ENCODE results near the gene ZNF205.

The ZNF205 gene

DNA sequence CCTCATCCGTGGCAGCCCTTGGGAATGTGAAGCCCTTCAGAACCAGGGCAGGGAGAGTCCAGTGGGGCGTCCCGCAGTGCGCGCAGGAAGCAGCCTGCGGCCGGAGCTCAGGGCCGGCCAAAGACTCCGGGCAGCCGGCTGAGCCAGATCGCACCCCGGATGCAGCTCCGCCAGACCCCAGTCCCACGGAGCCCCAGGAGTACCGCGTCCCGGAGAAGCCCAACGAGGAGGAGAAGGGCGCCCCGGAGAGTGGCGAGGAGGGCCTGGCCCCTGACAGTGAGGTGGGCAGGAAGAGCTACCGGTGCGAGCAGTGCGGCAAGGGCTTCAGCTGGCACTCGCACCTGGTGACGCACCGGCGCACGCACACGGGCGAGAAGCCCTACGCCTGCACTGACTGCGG, 6.9 kb downstream of the ZNF205 start:
- Histone ChIP-seq H3K4me1 (ENCODE audit: control insufficient read depth in 2 of 2, insufficient read depth in 2 of 2, low read length in 2 of 2) (peaks cover 5 to 6% of the 10 kb centered on the region in 2 donors), H3K27me3 (ENCODE audit: control insufficient read depth in 2 of 2, insufficient read depth in 2 of 2, low read length in 2 of 2) (no peaks in the 10 kb centered on the region), H3K9me3 (ENCODE audit: control insufficient read depth in 2 of 2, low read length in 2 of 2) (no peaks in the 10 kb centered on the region), H3K9ac (ENCODE audit: low read depth in 1 of 2, low read length in 2 of 2) (no peak overlapping the region), H3K4me3 (ENCODE audit: low read length in 2 of 2) (no peak overlapping the region), H3K36me3 (ENCODE audit: control insufficient read depth in 2 of 2, insufficient read depth in 2 of 2, low read length in 2 of 2) (peaks cover 13 to 15% of the 10 kb centered on the region in 2 donors), H3K27ac (ENCODE audit: low read depth in 2 of 2, low read length in 2 of 2) (no peak overlapping the region)

DNA sequence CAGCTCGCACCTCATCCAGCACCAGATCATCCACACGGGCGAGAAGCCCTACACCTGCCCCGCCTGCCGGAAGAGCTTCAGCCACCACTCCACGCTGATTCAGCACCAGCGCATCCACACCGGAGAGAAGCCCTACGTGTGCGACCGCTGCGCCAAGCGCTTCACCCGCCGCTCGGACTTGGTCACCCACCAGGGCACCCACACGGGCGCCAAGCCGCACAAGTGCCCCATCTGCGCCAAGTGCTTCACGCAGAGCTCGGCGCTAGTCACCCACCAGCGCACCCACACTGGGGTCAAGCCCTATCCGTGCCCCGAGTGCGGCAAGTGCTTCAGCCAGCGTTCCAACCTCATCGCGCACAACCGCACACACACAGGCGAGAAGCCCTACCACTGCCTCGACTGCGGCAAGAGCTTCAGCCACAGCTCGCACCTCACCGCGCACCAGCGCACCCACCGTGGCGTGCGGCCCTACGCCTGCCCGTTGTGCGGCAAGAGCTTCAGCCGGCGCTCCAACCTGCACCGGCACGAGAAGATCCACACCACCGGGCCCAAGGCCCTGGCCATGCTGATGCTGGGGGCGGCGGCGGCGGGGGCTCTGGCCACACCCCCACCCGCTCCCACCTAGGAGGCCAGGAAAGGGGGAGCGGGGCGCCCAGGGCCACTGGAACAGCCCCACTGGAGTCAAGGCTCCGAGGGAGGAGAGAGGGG, 7.5 kb downstream of the ZNF205 start:
- H3K27me3 ChIP-seq (ENCODE audit: control insufficient read depth in 2 of 2, insufficient read depth in 2 of 2, low read length in 2 of 2), result no peaks in the 10 kb centered on the region
- H3K36me3 ChIP-seq (ENCODE audit: control insufficient read depth in 2 of 2, insufficient read depth in 2 of 2, low read length in 2 of 2), result peaks cover 13 to 15% of the 10 kb centered on the region in 2 donors
- H3K27ac ChIP-seq (ENCODE audit: low read depth in 2 of 2, low read length in 2 of 2), result no peak overlapping the region
- no peak overlapping the region for H3K4me3 ChIP-seq (ENCODE audit: low read length in 2 of 2)
- no peak overlapping the region for H3K9ac ChIP-seq (ENCODE audit: low read depth in 1 of 2, low read length in 2 of 2)
- peaks cover 6 to 9% of the 10 kb centered on the region in 2 donors for H3K4me1 ChIP-seq (ENCODE audit: control insufficient read depth in 2 of 2, insufficient read depth in 2 of 2, low read length in 2 of 2)
- no peaks in the 10 kb centered on the region for H3K9me3 ChIP-seq (ENCODE audit: control insufficient read depth in 2 of 2, low read length in 2 of 2)

DNA sequence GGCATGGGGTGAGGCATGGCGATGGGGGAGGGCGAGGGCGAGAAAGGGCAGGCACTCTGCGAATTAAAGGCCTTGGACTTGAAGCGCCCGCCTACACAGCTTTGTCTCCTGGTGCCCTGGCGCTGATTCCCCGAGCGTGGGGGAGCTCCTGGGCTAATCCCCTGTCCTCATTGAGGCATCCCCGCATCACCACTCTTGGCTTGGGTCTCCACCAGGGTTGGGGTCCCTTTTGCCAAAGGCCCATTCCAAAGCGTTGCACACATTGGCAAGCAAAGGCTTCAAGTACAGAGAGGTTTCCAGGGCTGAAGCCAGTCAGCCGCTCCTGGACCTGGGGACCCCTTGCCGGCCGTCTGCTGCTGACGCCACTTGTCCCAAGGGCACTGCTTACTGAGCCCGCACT, 8.0 kb downstream of the ZNF205 start:
- Histone ChIP-seq H3K4me3 (ENCODE audit: low read length in 2 of 2) (no peak overlapping the region), H3K9me3 (ENCODE audit: control insufficient read depth in 2 of 2, low read length in 2 of 2) (no peaks in the 10 kb centered on the region), H3K27me3 (ENCODE audit: control insufficient read depth in 2 of 2, insufficient read depth in 2 of 2, low read length in 2 of 2) (no peaks in the 10 kb centered on the region), H3K9ac (ENCODE audit: low read depth in 1 of 2, low read length in 2 of 2) (no peak overlapping the region), H3K36me3 (ENCODE audit: control insufficient read depth in 2 of 2, insufficient read depth in 2 of 2, low read length in 2 of 2) (peaks cover 8 to 11% of the 10 kb centered on the region in 2 donors), H3K4me1 (ENCODE audit: control insufficient read depth in 2 of 2, insufficient read depth in 2 of 2, low read length in 2 of 2) (peaks cover 10 to 12% of the 10 kb centered on the region in 2 donors), H3K27ac (ENCODE audit: low read depth in 2 of 2, low read length in 2 of 2) (no peak overlapping the region)

DNA sequence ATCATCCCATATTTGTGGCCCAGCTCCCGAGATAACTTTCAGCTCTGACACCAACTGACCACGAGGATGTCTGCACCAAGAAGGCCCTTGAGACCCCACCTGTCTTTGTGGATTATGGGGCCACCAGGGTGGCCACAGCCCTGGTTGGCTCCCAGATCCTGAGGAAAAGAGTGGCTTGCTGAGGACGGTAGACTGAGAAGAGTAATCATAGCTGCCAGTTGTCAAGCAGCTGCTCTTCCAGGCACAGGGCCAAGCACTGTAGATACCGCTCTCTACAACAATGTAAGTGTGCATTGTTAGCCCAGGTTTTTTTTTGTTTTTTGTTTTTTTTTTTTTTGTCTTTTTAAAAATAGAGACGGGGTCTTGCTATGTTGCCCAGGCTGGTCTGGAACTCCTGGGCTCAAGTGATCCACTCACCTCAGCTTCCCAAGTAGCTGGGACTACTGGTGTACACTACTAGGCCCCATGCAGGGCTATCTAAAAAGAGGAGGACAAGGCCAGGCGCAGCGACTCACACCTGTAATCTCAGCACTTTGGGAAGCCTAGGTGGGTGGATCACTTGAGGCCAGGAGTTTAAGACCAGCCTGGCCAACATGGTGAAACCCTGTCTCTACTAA, 9.6 kb downstream of the ZNF205 start:
- Histone ChIP-seq H3K27me3 (ENCODE audit: control insufficient read depth in 2 of 2, insufficient read depth in 2 of 2, low read length in 2 of 2) (no peaks in the 10 kb centered on the region), H3K4me3 (ENCODE audit: low read length in 2 of 2) (no peak overlapping the region), H3K27ac (ENCODE audit: low read depth in 2 of 2, low read length in 2 of 2) (no peak overlapping the region), H3K4me1 (ENCODE audit: control insufficient read depth in 2 of 2, insufficient read depth in 2 of 2, low read length in 2 of 2) (peaks cover 10 to 12% of the 10 kb centered on the region in 2 donors), H3K36me3 (ENCODE audit: control insufficient read depth in 2 of 2, insufficient read depth in 2 of 2, low read length in 2 of 2) (peaks cover 5 to 6% of the 10 kb centered on the region in 2 donors), H3K9ac (ENCODE audit: low read depth in 1 of 2, low read length in 2 of 2) (no peak overlapping the region), H3K9me3 (ENCODE audit: control insufficient read depth in 2 of 2, low read length in 2 of 2) (no peaks in the 10 kb centered on the region)

DNA sequence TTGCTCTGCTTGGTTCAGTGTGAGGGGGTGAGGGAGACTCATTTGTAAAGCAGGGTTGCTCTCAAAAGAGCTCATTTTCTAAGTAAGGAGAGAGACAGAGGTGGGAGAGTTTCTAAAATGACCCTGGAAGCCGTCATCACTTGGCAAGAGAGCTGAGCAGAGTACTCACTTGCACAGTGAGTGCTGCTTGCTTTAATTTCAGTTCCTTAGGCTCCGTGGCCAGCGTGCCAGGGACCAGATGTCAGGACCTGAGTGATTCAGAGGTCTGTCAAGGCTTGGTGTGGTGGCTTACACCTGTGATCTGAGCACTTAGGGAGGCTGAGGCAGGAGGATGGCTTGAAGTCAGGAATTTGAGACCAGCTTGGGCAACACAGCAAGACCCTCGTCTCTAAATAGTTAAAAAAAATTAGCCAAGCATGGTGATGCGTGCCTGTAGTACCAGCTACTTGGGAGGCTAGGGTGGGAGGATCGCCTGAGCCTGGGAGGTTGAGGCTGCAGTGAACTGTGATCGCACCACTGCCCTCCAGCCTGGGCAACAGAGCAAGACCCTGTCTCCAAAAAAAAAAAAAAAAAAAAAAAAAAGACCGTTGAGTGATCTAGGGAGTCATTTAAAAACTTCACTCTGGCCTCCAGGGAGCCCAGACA, 10.7 kb downstream of the ZNF205 start:
- Histone ChIP-seq H3K27me3 (ENCODE audit: control insufficient read depth in 2 of 2, insufficient read depth in 2 of 2, low read length in 2 of 2) (no peaks in the 10 kb centered on the region), H3K4me1 (ENCODE audit: control insufficient read depth in 2 of 2, insufficient read depth in 2 of 2, low read length in 2 of 2) (peaks cover 10 to 12% of the 10 kb centered on the region in 2 donors), H3K9ac (ENCODE audit: low read depth in 1 of 2, low read length in 2 of 2) (no peak overlapping the region), H3K4me3 (ENCODE audit: low read length in 2 of 2) (no peak overlapping the region), H3K27ac (ENCODE audit: low read depth in 2 of 2, low read length in 2 of 2) (no peak overlapping the region), H3K9me3 (ENCODE audit: control insufficient read depth in 2 of 2, low read length in 2 of 2) (no peaks in the 10 kb centered on the region), H3K36me3 (ENCODE audit: control insufficient read depth in 2 of 2, insufficient read depth in 2 of 2, low read length in 2 of 2) (peaks cover 5 to 6% of the 10 kb centered on the region in 2 donors)

DNA sequence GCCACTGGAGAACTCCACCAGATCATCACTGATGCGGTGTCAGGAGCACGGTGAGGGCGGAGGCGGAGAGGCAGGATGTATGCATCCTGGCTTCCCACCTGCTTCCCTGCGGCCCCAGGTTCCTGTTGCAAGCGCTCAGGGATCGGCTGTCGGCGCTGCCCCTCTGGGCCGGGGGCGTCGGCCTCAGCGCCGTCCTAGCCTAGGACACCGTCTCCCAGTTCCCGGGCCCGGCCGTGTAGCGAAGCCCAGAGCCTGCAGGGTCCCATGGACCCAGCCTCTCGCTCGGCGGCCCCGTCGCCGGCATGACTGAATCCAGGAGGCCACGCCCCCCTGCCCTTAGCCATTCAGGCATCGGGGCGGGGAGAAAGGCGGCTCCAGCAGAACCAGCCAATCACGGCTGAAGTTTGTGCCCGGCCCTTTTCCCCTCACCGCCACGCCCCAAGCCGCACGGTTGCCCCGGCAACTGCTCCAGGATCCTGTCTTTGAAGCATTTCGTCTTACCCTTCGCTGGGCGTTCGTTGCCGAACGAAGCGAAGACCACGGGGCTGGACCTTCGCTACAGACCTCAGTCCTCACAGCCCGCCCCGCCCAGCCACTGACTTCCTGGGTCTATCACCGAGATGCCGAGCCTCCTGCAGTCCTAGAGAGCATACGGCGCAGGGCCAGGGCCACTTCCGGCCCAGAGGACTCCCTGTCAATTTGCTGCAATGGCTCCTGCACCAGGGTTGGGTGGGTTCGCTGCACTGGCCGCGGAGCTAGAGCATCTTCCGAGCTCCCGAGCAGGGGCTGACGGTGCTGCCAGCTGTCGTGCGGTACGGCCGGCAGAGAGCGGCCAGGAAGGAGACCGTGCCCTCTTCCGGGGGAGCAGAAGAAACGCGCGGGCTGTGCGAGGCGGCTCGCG, 11.8 kb downstream of the ZNF205 start:
- no peaks in the 10 kb centered on the region for H3K9me3 ChIP-seq (ENCODE audit: control insufficient read depth in 2 of 2, low read length in 2 of 2)
- H3K9ac ChIP-seq (ENCODE audit: low read depth in 1 of 2, low read length in 2 of 2), result peak overlapping the region; percentile 87 to 88
- H3K27ac ChIP-seq (ENCODE audit: low read depth in 2 of 2, low read length in 2 of 2), result peak overlapping the region; percentile 84 to 89
- H3K36me3 ChIP-seq (ENCODE audit: control insufficient read depth in 2 of 2, insufficient read depth in 2 of 2, low read length in 2 of 2), result peaks cover 5 to 6% of the 10 kb centered on the region in 2 donors
- H3K27me3 ChIP-seq (ENCODE audit: control insufficient read depth in 2 of 2, insufficient read depth in 2 of 2, low read length in 2 of 2), result no peaks in the 10 kb centered on the region
- H3K4me3 ChIP-seq (ENCODE audit: low read length in 2 of 2), result peak overlapping the region; percentile 93 to 94
- H3K4me1 ChIP-seq (ENCODE audit: control insufficient read depth in 2 of 2, insufficient read depth in 2 of 2, low read length in 2 of 2), result peaks cover 18 to 19% of the 10 kb centered on the region in 2 donors

DNA sequence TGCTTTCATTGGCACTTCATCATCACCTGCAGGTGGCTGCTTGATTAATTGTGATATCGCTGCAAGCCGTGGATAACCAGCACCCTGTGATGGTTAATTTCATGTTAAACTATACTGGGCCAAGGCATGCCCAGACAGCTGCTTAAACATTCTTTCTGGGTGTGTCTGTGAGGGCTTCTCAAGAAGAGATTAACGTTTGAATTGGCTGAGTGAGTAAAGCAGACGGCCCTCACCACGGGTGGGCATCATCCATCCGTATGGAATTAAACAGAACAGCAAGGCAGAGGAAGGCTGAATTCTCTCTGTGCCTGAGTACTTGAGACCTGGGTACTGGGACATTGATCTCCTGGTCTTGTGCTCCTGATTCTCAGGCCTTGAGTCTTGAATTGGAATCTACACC, 15.4 kb downstream of the ZNF205 start:
- Histone ChIP-seq H3K36me3 (ENCODE audit: control insufficient read depth in 2 of 2, insufficient read depth in 2 of 2, low read length in 2 of 2) (peaks cover 0 to 6% of the 10 kb centered on the region in 2 donors), H3K9ac (ENCODE audit: low read depth in 1 of 2, low read length in 2 of 2) (no peak overlapping the region), H3K9me3 (ENCODE audit: control insufficient read depth in 2 of 2, low read length in 2 of 2) (no peaks in the 10 kb centered on the region), H3K4me3 (ENCODE audit: low read length in 2 of 2) (no peak overlapping the region), H3K27me3 (ENCODE audit: control insufficient read depth in 2 of 2, insufficient read depth in 2 of 2, low read length in 2 of 2) (no peaks in the 10 kb centered on the region), H3K4me1 (ENCODE audit: control insufficient read depth in 2 of 2, insufficient read depth in 2 of 2, low read length in 2 of 2) (peaks cover 24 to 26% of the 10 kb centered on the region in 2 donors), H3K27ac (ENCODE audit: low read depth in 2 of 2, low read length in 2 of 2) (no peak overlapping the region)

DNA sequence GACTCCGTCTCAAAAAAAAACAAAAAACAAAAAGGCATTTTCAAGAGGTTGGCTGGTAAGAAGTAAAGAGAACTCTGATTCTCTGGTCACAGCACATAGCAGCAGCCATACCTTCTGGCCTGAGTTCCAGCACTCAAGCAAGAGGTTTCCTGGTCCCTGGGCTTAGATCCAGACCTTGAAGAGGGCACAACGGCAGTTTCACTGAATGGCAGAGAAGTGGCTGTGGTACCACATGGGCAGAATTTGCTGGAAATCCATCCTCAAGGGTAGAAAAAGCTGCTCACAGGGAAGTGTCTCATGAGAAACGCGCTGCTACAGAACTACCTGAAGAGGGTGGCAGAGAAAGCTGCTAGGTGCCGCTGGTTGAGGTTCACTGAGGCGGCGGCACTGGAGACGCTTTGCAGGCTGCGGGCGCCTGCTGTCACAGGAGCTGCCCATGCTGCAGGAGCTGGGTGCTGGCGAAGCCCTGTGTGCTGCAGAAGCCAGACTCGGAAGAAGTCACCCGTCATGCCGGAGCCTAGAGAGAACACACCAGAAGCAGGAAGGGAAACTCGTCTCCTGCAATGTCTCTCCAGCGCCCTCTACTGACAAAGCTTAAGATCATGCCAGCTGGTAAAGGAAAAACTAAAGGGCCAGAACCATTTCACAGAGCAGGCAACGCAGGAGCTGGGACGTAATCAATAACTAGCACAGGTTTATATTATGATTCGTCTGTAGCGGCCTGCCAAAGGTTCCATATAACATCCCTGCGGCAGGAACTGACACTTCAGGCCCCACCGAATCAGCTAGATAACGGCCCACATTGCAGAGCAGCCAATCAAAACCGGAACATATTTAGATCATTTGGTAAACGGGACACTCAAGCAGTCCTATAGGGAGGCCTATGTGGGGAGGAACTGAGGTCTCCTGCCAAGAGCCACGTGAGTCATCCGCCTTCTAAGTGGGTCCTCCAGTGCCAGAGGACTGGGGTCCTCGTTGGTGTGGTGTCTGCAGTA, 17.0 kb downstream of the ZNF205 start:
- peaks cover 0 to 6% of the 10 kb centered on the region in 2 donors for H3K36me3 ChIP-seq (ENCODE audit: control insufficient read depth in 2 of 2, insufficient read depth in 2 of 2, low read length in 2 of 2)
- peak overlapping the region; percentile 63 to 85 for H3K4me3 ChIP-seq (ENCODE audit: low read length in 2 of 2)
- peaks cover 18 to 27% of the 10 kb centered on the region in 2 donors for H3K4me1 ChIP-seq (ENCODE audit: control insufficient read depth in 2 of 2, insufficient read depth in 2 of 2, low read length in 2 of 2)
- H3K9ac ChIP-seq (ENCODE audit: low read depth in 1 of 2, low read length in 2 of 2), result peak overlapping the region; percentile 74 to 76
- H3K27ac ChIP-seq (ENCODE audit: low read depth in 2 of 2, low read length in 2 of 2), result peak overlapping the region; percentile 60 to 74
- H3K9me3 ChIP-seq (ENCODE audit: control insufficient read depth in 2 of 2, low read length in 2 of 2), result no peaks in the 10 kb centered on the region
- no peaks in the 10 kb centered on the region for H3K27me3 ChIP-seq (ENCODE audit: control insufficient read depth in 2 of 2, insufficient read depth in 2 of 2, low read length in 2 of 2)
